HUES48 (cell line): ENCODE measurements around the gene EXOC4.
"Not testable (repeated sequence)": the region's sequence is repeated elsewhere in the genome, so short reads cannot be mapped to it uniquely, and the experiment has no call there.

Source experiments
- H3K27ac ChIP-seq: one replicate; pipeline ENCODE4 v1.7.0; 2013; ENCODE audit warnings: low read depth, low read length, inconsistent platforms
- H3K27me3 ChIP-seq: 2 replicates; pipeline ENCODE4 v1.6.1; 2013; ENCODE audit warnings: mild to moderate bottlenecking, low read length; ENCODE audit not compliant: control insufficient read depth, insufficient read depth
- H3K36me3 ChIP-seq: 2 replicates; pipeline ENCODE4 v1.6.1; 2013; ENCODE audit warnings: low read length; ENCODE audit not compliant: control insufficient read depth, insufficient read depth
- H3K4me1 ChIP-seq: 2 replicates; pipeline ENCODE4 v1.6.1; 2013; ENCODE audit warnings: mild to moderate bottlenecking, low read length; ENCODE audit not compliant: control insufficient read depth, insufficient read depth
- H3K4me3 ChIP-seq: 2 replicates; pipeline ENCODE4 v1.5.1; 2013; ENCODE audit warnings: mild to moderate bottlenecking, low read depth, low read length
- H3K9ac ChIP-seq: 2 replicates; pipeline ENCODE4 v1.6.1; 2013; ENCODE audit warnings: mild to moderate bottlenecking, low read depth, low read length, moderate library complexity
- H3K9me3 ChIP-seq: 2 replicates; pipeline ENCODE4 v1.6.1; 2013; ENCODE audit warnings: low read length; ENCODE audit not compliant: control insufficient read depth, insufficient read depth

The EXOC4 gene

GRCh38 chr7:133614251-133614650 is 361.4 kb downstream of the EXOC4 start:
- no peaks in the 10 kb centered on the region for H3K36me3 ChIP-seq
- no peak overlapping the region for H3K9ac ChIP-seq
- 0 out of 2 replicates have a peak, but pooled peaks cover 5% of the 10 kb centered on the region for H3K4me1 ChIP-seq
- H3K4me3 ChIP-seq: no peak overlapping the region
- H3K9me3 ChIP-seq: no peaks in the 10 kb centered on the region
- H3K27ac ChIP-seq: no peak overlapping the region
- H3K27me3 ChIP-seq: no peaks in the 10 kb centered on the region

GRCh38 chr7:133618970-133619369 is 366.1 kb downstream of the EXOC4 start:
- no peak overlapping the region for H3K27ac ChIP-seq
- no peak overlapping the region for H3K9ac ChIP-seq
- no peaks in the 10 kb centered on the region for H3K9me3 ChIP-seq
- H3K27me3 ChIP-seq: no peaks in the 10 kb centered on the region
- H3K4me3 ChIP-seq: no peak overlapping the region
- no peaks in the 10 kb centered on the region for H3K36me3 ChIP-seq
- H3K4me1 ChIP-seq: no peaks in the 10 kb centered on the region

GRCh38 chr7:133619491-133619890 is 366.6 kb downstream of the EXOC4 start:
- H3K27ac ChIP-seq: no peak overlapping the region
- H3K9ac ChIP-seq: no peak overlapping the region
- no peak overlapping the region for H3K4me3 ChIP-seq
- no peaks in the 10 kb centered on the region for H3K9me3 ChIP-seq
- no peaks in the 10 kb centered on the region for H3K27me3 ChIP-seq
- H3K36me3 ChIP-seq: no peaks in the 10 kb centered on the region
- no peaks in the 10 kb centered on the region for H3K4me1 ChIP-seq

DNA sequence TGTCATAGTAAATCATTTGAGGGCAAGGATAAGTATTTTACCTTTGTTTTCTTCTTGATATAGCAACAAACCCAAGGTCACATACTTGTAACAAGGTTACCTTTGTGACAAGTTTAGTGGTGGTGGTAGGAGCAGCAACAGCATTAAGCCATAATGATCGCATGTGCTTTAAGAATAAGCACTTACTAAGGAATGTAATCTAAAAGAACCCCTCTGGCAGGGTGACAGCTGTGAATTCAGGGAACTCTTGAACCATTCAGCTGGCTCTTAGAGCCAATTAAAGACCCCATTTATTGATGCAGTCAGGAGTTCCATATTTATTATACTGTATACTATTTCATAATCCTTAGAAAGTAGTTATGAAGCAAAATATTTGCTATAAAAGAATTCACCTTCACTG is 370.8 kb downstream of the EXOC4 start:
- Histone ChIP-seq H3K27ac (no peak overlapping the region), H3K4me1 (no peaks in the 10 kb centered on the region), H3K27me3 (no peaks in the 10 kb centered on the region), H3K36me3 (no peaks in the 10 kb centered on the region), H3K9ac (no peak overlapping the region), H3K4me3 (no peak overlapping the region), H3K9me3 (no peaks in the 10 kb centered on the region)

DNA sequence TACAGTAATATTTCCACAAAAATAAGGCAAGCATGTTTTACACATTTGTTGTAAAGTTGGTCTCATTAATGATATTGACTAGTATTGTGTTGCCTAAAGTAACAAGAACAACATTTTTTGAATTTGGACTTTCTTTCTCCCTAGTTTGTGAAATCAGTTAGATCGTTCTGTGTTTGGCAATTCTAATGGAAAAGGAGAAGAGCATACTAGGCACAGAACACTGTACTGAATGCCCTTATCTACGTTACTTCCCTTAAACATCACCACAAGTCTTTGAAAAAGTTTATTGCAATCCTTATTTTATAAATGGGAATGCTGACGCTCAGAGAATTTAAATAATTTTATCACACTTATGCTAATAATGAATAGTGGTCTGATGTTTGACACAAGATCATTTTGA is 372.2 kb downstream of the EXOC4 start:
- no peaks in the 10 kb centered on the region for H3K4me1 ChIP-seq

DNA sequence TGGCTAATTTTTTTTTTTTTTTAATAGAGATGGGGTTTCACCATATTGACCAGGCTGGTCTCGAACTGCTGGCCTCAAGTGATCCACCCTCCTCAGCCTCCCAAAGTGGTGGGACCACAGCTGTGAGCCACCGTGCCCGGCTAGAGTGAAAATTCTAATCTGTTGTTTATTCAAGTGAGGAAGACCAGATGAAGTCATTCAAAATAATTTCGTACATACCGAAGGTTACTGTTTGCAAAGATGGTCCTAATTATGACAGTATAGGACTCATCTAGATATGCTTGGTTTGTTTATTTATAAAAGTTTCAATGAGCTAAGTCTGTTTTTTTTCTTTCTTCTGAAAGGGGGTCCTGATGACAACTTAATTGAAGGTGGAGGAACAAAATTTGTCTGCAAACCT is 376.8 kb downstream of the EXOC4 start:
- Histone ChIP-seq H3K9ac (no peak overlapping the region), H3K4me3 (no peak overlapping the region), H3K27me3 (no peaks in the 10 kb centered on the region), H3K27ac (no peak overlapping the region), H3K36me3 (no peaks in the 10 kb centered on the region), H3K4me1 (no peaks in the 10 kb centered on the region), H3K9me3 (no peaks in the 10 kb centered on the region)

More for the DNA sequence above, 372.2 kb downstream of the EXOC4 start:
- H3K9me3 ChIP-seq: no peaks in the 10 kb centered on the region
- no peak overlapping the region for H3K9ac ChIP-seq
- no peak overlapping the region for H3K27ac ChIP-seq
- H3K27me3 ChIP-seq: no peaks in the 10 kb centered on the region
- H3K4me3 ChIP-seq: no peak overlapping the region
- no peaks in the 10 kb centered on the region for H3K36me3 ChIP-seq

- Histone ChIP-seq H3K27ac (no peak overlapping the region), H3K9ac (no peak overlapping the region), H3K9me3 (no peaks in the 10 kb centered on the region), H3K36me3 (no peaks in the 10 kb centered on the region), H3K4me3 (no peak overlapping the region), H3K27me3 (no peaks in the 10 kb centered on the region), H3K4me1 (no peaks in the 10 kb centered on the region)
Measured at GRCh38 chr7:133633055-133633454, 380.2 kb downstream of the EXOC4 start.

- Histone ChIP-seq H3K36me3 (no peaks in the 10 kb centered on the region), H3K9ac (no peak overlapping the region), H3K9me3 (no peaks in the 10 kb centered on the region), H3K4me1 (no peaks in the 10 kb centered on the region), H3K4me3 (no peak overlapping the region), H3K27me3 (no peaks in the 10 kb centered on the region), H3K27ac (no peak overlapping the region)
Measured at GRCh38 chr7:133635541-133635940, 382.7 kb downstream of the EXOC4 start.

DNA sequence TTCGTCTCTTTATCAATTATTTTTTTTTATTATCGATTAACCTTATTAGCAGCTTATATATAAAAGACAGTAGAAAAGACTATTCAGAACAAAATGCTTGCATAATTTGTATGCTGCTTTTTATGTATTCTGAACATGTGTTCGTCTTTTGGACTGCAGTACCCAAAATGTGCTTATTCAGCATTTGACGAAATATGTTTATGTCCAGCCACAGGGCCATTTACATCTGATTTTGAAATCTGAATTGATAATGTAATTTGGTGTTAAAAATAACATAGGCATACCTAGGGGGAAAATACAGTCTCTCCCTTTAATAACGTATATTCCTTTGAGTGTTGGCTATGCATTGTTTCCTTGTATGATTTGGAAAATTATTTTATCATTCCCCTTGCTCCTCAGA is 386.0 kb downstream of the EXOC4 start:
- H3K36me3 ChIP-seq: no peaks in the 10 kb centered on the region
- no peaks in the 10 kb centered on the region for H3K27me3 ChIP-seq
- no peaks in the 10 kb centered on the region for H3K9me3 ChIP-seq
- no peaks in the 10 kb centered on the region for H3K4me1 ChIP-seq
- H3K9ac ChIP-seq: no peak overlapping the region
- no peak overlapping the region for H3K4me3 ChIP-seq
- no peak overlapping the region for H3K27ac ChIP-seq

DNA sequence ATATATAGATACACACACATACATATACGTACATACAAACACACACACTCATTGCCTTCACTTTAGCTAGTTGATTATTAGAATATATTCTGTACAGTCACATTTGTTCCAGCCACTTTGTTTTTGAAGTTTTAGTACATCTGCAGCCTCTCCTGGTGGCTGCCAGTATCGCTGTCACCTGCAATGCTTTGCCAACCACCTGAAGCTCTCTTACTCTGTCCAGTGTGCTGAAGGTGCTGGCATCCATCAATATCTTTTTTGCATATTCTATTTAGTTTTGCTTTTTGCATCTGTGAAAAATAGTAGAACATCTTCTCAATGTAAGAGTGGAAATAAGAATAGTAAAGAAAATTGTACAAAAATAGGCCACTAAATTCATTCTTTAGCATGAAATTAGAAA is 388.6 kb downstream of the EXOC4 start:
- Histone ChIP-seq H3K9ac (no peak overlapping the region), H3K36me3 (no peaks in the 10 kb centered on the region), H3K4me1 (peaks cover 4% of the 10 kb centered on the region; the same call in 1 of the 2 replicates), H3K27me3 (no peaks in the 10 kb centered on the region), H3K9me3 (no peaks in the 10 kb centered on the region), H3K4me3 (no peak overlapping the region), H3K27ac (no peak overlapping the region)

GRCh38 chr7:133642907-133643306 is 390.0 kb downstream of the EXOC4 start:
- H3K4me1 ChIP-seq: peaks cover 9% of the 10 kb centered on the region
- no peaks in the 10 kb centered on the region for H3K27me3 ChIP-seq
- H3K9ac ChIP-seq: no peak overlapping the region
- no peak overlapping the region for H3K27ac ChIP-seq
- H3K4me3 ChIP-seq: no peak overlapping the region
- no peaks in the 10 kb centered on the region for H3K9me3 ChIP-seq
- no peaks in the 10 kb centered on the region for H3K36me3 ChIP-seq

GRCh38 chr7:133643652-133644051 is 390.8 kb downstream of the EXOC4 start:
- H3K9ac ChIP-seq, H3K4me3 ChIP-seq, H3K27me3 ChIP-seq, H3K4me1 ChIP-seq, H3K27ac ChIP-seq, H3K9me3 ChIP-seq, H3K36me3 ChIP-seq: not testable (repeated sequence)
